ENCODE measurements around the gene SVEP1. TPM values are rescaled to one million over a fixed set of nuclear protein-coding genes. Genes with fewer than 3 reads are reported as not detected.

The SVEP1 gene
- total and polyA plus RNA-seq, 2 experiments from 2014 or later, result 0.18 to 0.63 TPM

DNA sequence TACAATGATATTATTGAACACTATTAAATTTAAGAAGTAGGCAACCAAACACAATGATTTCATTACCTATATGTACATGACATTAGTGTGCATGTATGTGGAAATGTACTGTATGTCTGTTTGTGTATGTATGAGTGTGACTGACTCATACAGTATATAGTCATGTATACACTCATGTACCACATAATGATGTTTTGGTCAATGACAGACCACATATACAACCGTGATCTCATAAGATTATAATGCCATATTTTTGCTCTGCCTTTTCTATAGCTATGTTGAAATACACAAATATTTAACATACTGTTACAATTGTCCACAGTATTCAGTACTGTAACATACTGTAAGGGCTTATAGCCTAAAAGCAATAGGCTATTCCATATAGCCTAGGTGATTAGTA, 19.7 kb downstream of the SVEP1 start (continued):
- TF ChIP-seq, protein P1, sequence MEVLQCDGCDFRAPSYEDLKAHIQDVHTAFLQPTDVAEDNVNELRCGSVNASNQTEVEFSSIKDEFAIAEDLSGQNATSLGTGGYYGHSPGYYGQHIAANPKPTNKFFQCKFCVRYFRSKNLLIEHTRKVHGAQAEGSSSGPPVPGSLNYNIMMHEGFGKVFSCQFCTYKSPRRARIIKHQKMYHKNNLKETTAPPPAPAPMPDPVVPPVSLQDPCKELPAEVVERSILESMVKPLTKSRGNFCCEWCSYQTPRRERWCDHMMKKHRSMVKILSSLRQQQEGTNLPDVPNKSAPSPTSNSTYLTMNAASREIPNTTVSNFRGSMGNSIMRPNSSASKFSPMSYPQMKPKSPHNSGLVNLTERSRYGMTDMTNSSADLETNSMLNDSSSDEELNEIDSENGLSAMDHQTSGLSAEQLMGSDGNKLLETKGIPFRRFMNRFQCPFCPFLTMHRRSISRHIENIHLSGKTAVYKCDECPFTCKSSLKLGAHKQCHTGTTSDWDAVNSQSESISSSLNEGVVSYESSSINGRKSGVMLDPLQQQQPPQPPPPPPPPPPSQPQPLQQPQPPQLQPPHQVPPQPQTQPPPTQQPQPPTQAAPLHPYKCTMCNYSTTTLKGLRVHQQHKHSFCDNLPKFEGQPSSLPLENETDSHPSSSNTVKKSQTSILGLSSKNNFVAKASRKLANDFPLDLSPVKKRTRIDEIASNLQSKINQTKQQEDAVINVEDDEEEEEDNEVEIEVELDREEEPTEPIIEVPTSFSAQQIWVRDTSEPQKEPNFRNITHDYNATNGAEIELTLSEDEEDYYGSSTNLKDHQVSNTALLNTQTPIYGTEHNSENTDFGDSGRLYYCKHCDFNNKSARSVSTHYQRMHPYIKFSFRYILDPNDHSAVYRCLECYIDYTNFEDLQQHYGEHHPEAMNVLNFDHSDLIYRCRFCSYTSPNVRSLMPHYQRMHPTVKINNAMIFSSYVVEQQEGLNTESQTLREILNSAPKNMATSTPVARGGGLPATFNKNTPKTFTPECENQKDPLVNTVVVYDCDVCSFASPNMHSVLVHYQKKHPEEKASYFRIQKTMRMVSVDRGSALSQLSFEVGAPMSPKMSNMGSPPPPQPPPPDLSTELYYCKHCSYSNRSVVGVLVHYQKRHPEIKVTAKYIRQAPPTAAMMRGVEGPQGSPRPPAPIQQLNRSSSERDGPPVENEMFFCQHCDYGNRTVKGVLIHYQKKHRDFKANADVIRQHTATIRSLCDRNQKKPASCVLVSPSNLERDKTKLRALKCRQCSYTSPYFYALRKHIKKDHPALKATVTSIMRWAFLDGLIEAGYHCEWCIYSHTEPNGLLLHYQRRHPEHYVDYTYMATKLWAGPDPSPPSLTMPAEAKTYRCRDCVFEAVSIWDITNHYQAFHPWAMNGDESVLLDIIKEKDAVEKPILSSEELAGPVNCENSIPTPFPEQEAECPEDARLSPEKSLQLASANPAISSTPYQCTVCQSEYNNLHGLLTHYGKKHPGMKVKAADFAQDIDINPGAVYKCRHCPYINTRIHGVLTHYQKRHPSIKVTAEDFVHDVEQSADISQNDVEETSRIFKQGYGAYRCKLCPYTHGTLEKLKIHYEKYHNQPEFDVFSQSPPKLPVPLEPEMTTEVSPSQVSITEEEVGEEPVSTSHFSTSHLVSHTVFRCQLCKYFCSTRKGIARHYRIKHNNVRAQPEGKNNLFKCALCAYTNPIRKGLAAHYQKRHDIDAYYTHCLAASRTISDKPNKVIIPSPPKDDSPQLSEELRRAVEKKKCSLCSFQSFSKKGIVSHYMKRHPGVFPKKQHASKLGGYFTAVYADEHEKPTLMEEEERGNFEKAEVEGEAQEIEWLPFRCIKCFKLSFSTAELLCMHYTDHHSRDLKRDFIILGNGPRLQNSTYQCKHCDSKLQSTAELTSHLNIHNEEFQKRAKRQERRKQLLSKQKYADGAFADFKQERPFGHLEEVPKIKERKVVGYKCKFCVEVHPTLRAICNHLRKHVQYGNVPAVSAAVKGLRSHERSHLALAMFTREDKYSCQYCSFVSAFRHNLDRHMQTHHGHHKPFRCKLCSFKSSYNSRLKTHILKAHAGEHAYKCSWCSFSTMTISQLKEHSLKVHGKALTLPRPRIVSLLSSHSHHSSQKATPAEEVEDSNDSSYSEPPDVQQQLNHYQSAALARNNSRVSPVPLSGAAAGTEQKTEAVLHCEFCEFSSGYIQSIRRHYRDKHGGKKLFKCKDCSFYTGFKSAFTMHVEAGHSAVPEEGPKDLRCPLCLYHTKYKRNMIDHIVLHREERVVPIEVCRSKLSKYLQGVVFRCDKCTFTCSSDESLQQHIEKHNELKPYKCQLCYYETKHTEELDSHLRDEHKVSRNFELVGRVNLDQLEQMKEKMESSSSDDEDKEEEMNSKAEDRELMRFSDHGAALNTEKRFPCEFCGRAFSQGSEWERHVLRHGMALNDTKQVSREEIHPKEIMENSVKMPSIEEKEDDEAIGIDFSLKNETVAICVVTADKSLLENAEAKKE (CRISPR knock-in tag; IDR thresholded peaks at IDR 0.05), result no peak
- TF ChIP-seq ZNF114 (CRISPR knock-in tag; IDR thresholded peaks at IDR 0.05) (no peak), JUNB (IDR thresholded peaks at IDR 0.05; ENCODE audit: unreplicated experiment) (no peak), EZH2phosphoT487 (IDR thresholded peaks at IDR 0.05; ENCODE audit: unreplicated experiment) (no peak), NANOG (IDR thresholded peaks at IDR 0.05; ENCODE audit: borderline replicate concordance) (no peak)
- TF ChIP-seq, protein P2, sequence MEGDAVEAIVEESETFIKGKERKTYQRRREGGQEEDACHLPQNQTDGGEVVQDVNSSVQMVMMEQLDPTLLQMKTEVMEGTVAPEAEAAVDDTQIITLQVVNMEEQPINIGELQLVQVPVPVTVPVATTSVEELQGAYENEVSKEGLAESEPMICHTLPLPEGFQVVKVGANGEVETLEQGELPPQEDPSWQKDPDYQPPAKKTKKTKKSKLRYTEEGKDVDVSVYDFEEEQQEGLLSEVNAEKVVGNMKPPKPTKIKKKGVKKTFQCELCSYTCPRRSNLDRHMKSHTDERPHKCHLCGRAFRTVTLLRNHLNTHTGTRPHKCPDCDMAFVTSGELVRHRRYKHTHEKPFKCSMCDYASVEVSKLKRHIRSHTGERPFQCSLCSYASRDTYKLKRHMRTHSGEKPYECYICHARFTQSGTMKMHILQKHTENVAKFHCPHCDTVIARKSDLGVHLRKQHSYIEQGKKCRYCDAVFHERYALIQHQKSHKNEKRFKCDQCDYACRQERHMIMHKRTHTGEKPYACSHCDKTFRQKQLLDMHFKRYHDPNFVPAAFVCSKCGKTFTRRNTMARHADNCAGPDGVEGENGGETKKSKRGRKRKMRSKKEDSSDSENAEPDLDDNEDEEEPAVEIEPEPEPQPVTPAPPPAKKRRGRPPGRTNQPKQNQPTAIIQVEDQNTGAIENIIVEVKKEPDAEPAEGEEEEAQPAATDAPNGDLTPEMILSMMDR (conservative IDR thresholded peaks at IDR 0.05; ENCODE audit: low read depth in 2 of 2), result no peak

DNA sequence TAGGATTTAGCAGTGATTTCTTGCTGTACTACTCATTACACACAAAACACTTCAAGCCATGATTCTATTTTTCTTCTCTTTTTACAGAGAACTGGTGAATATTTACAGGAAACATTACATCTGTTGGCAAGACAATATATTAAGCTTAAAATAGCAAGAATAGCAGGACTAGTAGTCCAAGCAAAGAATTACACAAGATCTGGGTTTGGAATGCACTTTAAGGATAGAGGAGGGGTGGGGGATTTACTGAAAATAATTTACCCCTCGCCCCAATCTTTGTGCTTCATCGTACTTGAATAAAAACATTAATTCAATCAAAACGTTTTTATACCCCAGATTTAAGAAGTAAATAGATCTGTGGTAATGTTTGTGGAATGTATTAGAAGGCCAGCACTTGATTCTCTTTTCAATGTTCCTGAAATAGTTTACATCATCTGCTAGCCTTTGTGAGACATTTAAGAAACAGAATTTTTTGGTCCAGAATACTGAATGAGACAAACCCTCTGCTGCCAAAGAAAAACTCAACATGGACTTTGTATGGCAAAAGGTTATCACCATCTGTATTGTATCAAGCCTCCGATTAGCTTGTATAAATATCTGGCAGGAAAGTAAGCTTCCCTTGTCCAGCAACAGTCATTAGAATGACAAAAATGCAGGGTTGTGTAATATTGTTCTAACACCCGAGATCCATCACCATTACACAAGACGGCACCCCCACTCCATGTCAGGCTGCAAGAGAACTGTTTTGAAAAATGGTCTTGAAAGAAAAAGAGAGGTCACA, 23.8 kb downstream of the SVEP1 start:
- no peaks in the 10 kb centered on the region for H3K36me3 ChIP-seq (ENCODE audit: insufficient read depth)
- H3K27me3 ChIP-seq (ENCODE audit: insufficient read depth), result no peaks in the 10 kb centered on the region
- Mint-ChIP-seq H3K36me3 (ENCODE audit: low read depth) (no peaks in the 10 kb centered on the region), H3K27ac (no peak overlapping the region), H3K27me3 (ENCODE audit: insufficient read depth, low read depth, poor library complexity) (no peaks in the 10 kb centered on the region), H3K4me1 (peaks cover 3% of the 10 kb centered on the region; the same call in 2 of the 3 replicates), H3K4me3 (no peak overlapping the region), H3K9me3 (no peaks in the 10 kb centered on the region)
- no peaks in the 10 kb centered on the region for H3K79me2 ChIP-seq (replicated peaks; ENCODE audit: insufficient read depth)
- H3K4me1 ChIP-seq (ENCODE audit: insufficient read depth), result no peaks in the 10 kb centered on the region
- no peaks in the 10 kb centered on the region; the same call in 1 of the 2 replicates for H4K20me1 ChIP-seq (replicated peaks; ENCODE audit: insufficient read depth)
- H3K4me3 ChIP-seq, result no peak overlapping the region
- H3K9me2 ChIP-seq (ENCODE audit: insufficient read depth), result no peaks in the 10 kb centered on the region
- no peak overlapping the region for H3K27ac ChIP-seq (ENCODE audit: low read depth)
- DNase-seq (ENCODE audit: low spot score) (no peak), ATAC-seq (no peak)
- peak overlapping the region; percentile 86 for H2AFZ ChIP-seq
- H3F3A ChIP-seq (replicated peaks; ENCODE audit: low read depth), result no peaks in the 10 kb centered on the region
- no peak overlapping the region for H3K4me2 ChIP-seq
- TF ChIP-seq, protein P3, sequence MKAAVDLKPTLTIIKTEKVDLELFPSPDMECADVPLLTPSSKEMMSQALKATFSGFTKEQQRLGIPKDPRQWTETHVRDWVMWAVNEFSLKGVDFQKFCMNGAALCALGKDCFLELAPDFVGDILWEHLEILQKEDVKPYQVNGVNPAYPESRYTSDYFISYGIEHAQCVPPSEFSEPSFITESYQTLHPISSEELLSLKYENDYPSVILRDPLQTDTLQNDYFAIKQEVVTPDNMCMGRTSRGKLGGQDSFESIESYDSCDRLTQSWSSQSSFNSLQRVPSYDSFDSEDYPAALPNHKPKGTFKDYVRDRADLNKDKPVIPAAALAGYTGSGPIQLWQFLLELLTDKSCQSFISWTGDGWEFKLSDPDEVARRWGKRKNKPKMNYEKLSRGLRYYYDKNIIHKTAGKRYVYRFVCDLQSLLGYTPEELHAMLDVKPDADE (IDR thresholded peaks at IDR 0.05), result no peak
